GM19238 (cell line): ENCODE results near the gene ICE1.
"Not testable (repeated sequence)": the region's sequence is repeated elsewhere in the genome, so short reads cannot be mapped to it uniquely, and the experiment has no call there.

Experiments
- DNase-seq: peaks from one replicate; pipeline ENCODE4 v3.0.0; 2011; ENCODE audit warnings: low spot score; ENCODE audit not compliant: insufficient read length

ICE1 gene

GRCh38 chr5:5403741-5404140 is 18.7 kb upstream of the ICE1 start:
- DNase-seq = no peak

- DNase-seq = no peak
These were observed 18.1 kb upstream of the ICE1 start for GRCh38 chr5:5404381-5404780.

- DNase-seq = no peak
These were observed 17.0 kb upstream of the ICE1 start for GRCh38 chr5:5405441-5405840.

GRCh38 chr5:5407924-5408323 is 14.6 kb upstream of the ICE1 start:
- DNase-seq = no peak

- DNase-seq = no peak
These were observed 13.2 kb upstream of the ICE1 start for GRCh38 chr5:5409151-5409810.

GRCh38 chr5:5413856-5414255 is 8.6 kb upstream of the ICE1 start:
- DNase-seq = not testable (repeated sequence)

GRCh38 chr5:5414999-5415398 is 7.5 kb upstream of the ICE1 start:
- DNase-seq = no peak

- DNase-seq = no peak
These were observed 5.7 kb upstream of the ICE1 start for GRCh38 chr5:5416733-5417132.

- no peak for DNase-seq
These were observed 4.5 kb upstream of the ICE1 start for GRCh38 chr5:5418006-5418405.

- no peak for DNase-seq
These were observed 3.7 kb upstream of the ICE1 start for GRCh38 chr5:5418764-5419163.

- DNase-seq = no peak
These were observed 2.9 kb upstream of the ICE1 start for GRCh38 chr5:5419291-5420210.

- no peak for DNase-seq
These were observed 2.2 kb upstream of the ICE1 start for GRCh38 chr5:5420251-5420650.

- DNase-seq = no peak
These were observed 1.1 kb upstream of the ICE1 start for GRCh38 chr5:5421149-5421960.

GRCh38 chr5:5422819-5423515 is 490 bp downstream of the ICE1 start:
- DNase-seq = no peak

GRCh38 chr5:5423586-5423985 is 1.1 kb downstream of the ICE1 start:
- DNase-seq = no peak

- DNase-seq = no peak
These were observed 2.3 kb downstream of the ICE1 start for GRCh38 chr5:5424736-5425135.

- no peak for DNase-seq
These were observed 7.7 kb downstream of the ICE1 start for GRCh38 chr5:5430136-5430535.

GRCh38 chr5:5432020-5432707 is 9.7 kb downstream of the ICE1 start:
- no peak for DNase-seq

GRCh38 chr5:5436203-5436760 is 13.8 kb downstream of the ICE1 start:
- no peak for DNase-seq
